ENCODE measurements around the gene GOLM1. TPM values are rescaled to one million over a fixed set of nuclear protein-coding genes. Genes with fewer than 3 reads are reported as not detected.

GOLM1 gene
- total RNA-seq, 1 donor from 2014 or later, result 126 TPM

- Histone ChIP-seq H2AFZ (ENCODE audit: low read depth, low read length) (no peak overlapping the region), H4K20me1 (ENCODE audit: insufficient read depth, low read length) (no peaks in the 10 kb centered on the region), H3K79me2 (ENCODE audit: insufficient read depth, low read length) (no peaks in the 10 kb centered on the region), H3K4me2 (ENCODE audit: low read length) (peak overlapping the region; percentile 6), H3K27me3 (ENCODE audit: insufficient read depth, low read length) (no peaks in the 10 kb centered on the region), H3K9ac (ENCODE audit: low read length) (no peak overlapping the region), H3K9me3 (ENCODE audit: insufficient read depth, low read depth, low read length) (no peaks in the 10 kb centered on the region), H3K4me3 (ENCODE audit: insufficient read depth, low read depth, low read length) (no peak overlapping the region), H3K4me1 (ENCODE audit: insufficient read depth, low read length) (no peaks in the 10 kb centered on the region), H3K36me3 (ENCODE audit: insufficient read depth, low read length) (no peaks in the 10 kb centered on the region), H3K27ac (ENCODE audit: low read depth, low read length) (no peak overlapping the region)
- H3K4me3 Mint-ChIP-seq (ENCODE audit: unreplicated experiment), result no peak overlapping the region
- TF ChIP-seq CTCF (IDR thresholded peaks at IDR 0.05; ENCODE audit: insufficient read depth, low read depth, low read length), result no peak
- no peak for TF ChIP-seq EZH2 (IDR thresholded peaks at IDR 0.05; ENCODE audit: insufficient read depth, low read length)
- no peaks in the 10 kb centered on the region for H3K9me3 Mint-ChIP-seq (ENCODE audit: unreplicated experiment)
- DNase-seq (ENCODE audit: low read depth) (peak; percentile 63), FAIRE-seq (no peak)
- H3K27me3 Mint-ChIP-seq (ENCODE audit: low read depth, unreplicated experiment), result no peaks in the 10 kb centered on the region
- H3K36me3 Mint-ChIP-seq (ENCODE audit: low read depth, unreplicated experiment), result peaks cover 7% of the 10 kb centered on the region
- no peaks in the 10 kb centered on the region for H3K4me1 Mint-ChIP-seq (ENCODE audit: low read depth, unreplicated experiment)
- no peak overlapping the region for H3K27ac Mint-ChIP-seq (ENCODE audit: unreplicated experiment)
Measured at GRCh38 chr9:86041311-86041741, 58.0 kb downstream of the GOLM1 start.

DNA sequence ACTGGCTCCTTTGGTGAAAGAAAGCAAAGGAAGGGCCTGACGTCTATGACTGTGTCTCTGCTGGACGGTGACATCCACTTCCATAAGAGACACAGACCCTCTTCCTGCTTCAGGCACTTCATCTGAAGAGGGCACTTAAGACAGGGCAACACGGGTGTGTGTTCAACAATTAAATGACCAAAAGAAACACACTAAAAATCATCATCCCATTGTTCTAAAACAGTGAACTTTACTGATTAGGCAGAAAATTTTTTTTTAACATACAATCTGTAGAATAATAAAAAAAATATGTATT, 58.5 kb downstream of the GOLM1 start:
- Mint-ChIP-seq H3K27me3 (ENCODE audit: low read depth, unreplicated experiment) (no peaks in the 10 kb centered on the region), H3K9me3 (ENCODE audit: unreplicated experiment) (no peaks in the 10 kb centered on the region), H3K36me3 (ENCODE audit: low read depth, unreplicated experiment) (peaks cover 7% of the 10 kb centered on the region), H3K27ac (ENCODE audit: unreplicated experiment) (no peak overlapping the region), H3K4me1 (ENCODE audit: low read depth, unreplicated experiment) (no peaks in the 10 kb centered on the region), H3K4me3 (ENCODE audit: unreplicated experiment) (no peak overlapping the region)
- Histone ChIP-seq H3K9ac (ENCODE audit: low read length) (no peak overlapping the region), H3K36me3 (ENCODE audit: insufficient read depth, low read length) (no peaks in the 10 kb centered on the region), H3K9me3 (ENCODE audit: insufficient read depth, low read depth, low read length) (no peaks in the 10 kb centered on the region), H3K4me3 (ENCODE audit: insufficient read depth, low read depth, low read length) (no peak overlapping the region), H3K27me3 (ENCODE audit: insufficient read depth, low read length) (no peaks in the 10 kb centered on the region), H4K20me1 (ENCODE audit: insufficient read depth, low read length) (no peaks in the 10 kb centered on the region), H2AFZ (ENCODE audit: low read depth, low read length) (no peak overlapping the region), H3K27ac (ENCODE audit: low read depth, low read length) (no peak overlapping the region), H3K4me2 (ENCODE audit: low read length) (no peak overlapping the region), H3K4me1 (ENCODE audit: insufficient read depth, low read length) (no peaks in the 10 kb centered on the region), H3K79me2 (ENCODE audit: insufficient read depth, low read length) (no peaks in the 10 kb centered on the region)
- TF ChIP-seq EZH2 (IDR thresholded peaks at IDR 0.05; ENCODE audit: insufficient read depth, low read length), result no peak
- TF ChIP-seq CTCF (IDR thresholded peaks at IDR 0.05; ENCODE audit: insufficient read depth, low read depth, low read length), result no peak
- FAIRE-seq (no peak), DNase-seq (ENCODE audit: low read depth) (no peak)

DNA sequence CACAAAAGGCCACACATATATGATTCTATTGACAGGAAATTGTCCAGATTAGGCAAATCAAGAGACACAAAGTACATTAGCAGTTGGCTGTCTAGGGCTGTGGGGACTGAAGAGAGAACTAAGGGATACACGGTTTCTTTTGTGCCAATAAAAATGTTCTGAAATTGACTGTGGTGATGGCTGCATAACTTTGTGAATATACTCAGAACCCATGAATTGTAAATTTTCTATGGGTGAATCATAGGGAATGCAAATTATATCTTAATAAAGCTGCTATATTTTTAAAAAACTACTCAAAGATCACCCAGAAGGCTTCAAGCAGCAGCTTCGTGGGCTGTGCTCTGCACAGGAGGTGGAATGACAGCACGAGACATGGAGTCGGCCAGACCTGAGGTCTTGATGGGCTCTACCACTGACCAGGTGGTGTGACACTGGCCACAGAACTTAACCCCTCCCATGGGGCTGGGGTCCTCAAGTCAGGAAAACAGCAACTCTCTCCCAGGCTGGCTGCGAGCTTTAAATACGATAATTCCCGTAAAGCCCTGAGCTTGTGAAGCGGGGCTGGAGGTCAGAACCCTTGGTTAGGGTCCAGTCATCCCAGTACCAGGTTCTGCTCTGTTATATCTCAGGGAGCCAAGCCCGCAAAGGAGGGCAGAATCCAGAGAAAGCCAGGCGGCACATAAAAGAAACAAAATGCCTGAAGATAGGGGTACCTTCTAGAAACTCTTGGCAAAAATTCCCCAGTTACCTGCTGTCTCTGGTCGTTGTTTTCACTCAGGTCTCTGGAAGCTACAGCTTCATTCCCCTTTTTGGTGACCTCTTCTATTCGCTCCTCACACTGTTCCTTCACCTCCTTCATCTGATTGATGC, 59.1 kb downstream of the GOLM1 start:
- Mint-ChIP-seq H3K4me3 (ENCODE audit: unreplicated experiment) (no peak overlapping the region), H3K4me1 (ENCODE audit: low read depth, unreplicated experiment) (no peaks in the 10 kb centered on the region), H3K27ac (ENCODE audit: unreplicated experiment) (no peak overlapping the region), H3K36me3 (ENCODE audit: low read depth, unreplicated experiment) (peaks cover 7% of the 10 kb centered on the region), H3K9me3 (ENCODE audit: unreplicated experiment) (no peaks in the 10 kb centered on the region), H3K27me3 (ENCODE audit: low read depth, unreplicated experiment) (no peaks in the 10 kb centered on the region)
- FAIRE-seq, result no peak
- H3K9ac ChIP-seq (ENCODE audit: low read length), result no peak overlapping the region
- H3K79me2 ChIP-seq (ENCODE audit: insufficient read depth, low read length), result no peaks in the 10 kb centered on the region
- no peaks in the 10 kb centered on the region for H4K20me1 ChIP-seq (ENCODE audit: insufficient read depth, low read length)
- no peaks in the 10 kb centered on the region for H3K9me3 ChIP-seq (ENCODE audit: insufficient read depth, low read depth, low read length)
- no peak overlapping the region for H3K27ac ChIP-seq (ENCODE audit: low read depth, low read length)
- H2AFZ ChIP-seq (ENCODE audit: low read depth, low read length), result no peak overlapping the region
- H3K27me3 ChIP-seq (ENCODE audit: insufficient read depth, low read length), result no peaks in the 10 kb centered on the region
- no peak for TF ChIP-seq CTCF (IDR thresholded peaks at IDR 0.05; ENCODE audit: insufficient read depth, low read depth, low read length)
- no peak for TF ChIP-seq EZH2 (IDR thresholded peaks at IDR 0.05; ENCODE audit: insufficient read depth, low read length)
- DNase-seq (ENCODE audit: low read depth), result peak; percentile 8
- H3K4me1 ChIP-seq (ENCODE audit: insufficient read depth, low read length), result no peaks in the 10 kb centered on the region
- no peak overlapping the region for H3K4me3 ChIP-seq (ENCODE audit: insufficient read depth, low read depth, low read length)
- H3K4me2 ChIP-seq (ENCODE audit: low read length), result no peak overlapping the region
- H3K36me3 ChIP-seq (ENCODE audit: insufficient read depth, low read length), result no peaks in the 10 kb centered on the region
